NCI-H774 (cell line): ENCODE measurements around the gene RPRD1B.
"Not testable (repeated sequence)": the region's sequence is repeated elsewhere in the genome, so short reads cannot be mapped to it uniquely, and the experiment has no call there.

Experiments used
- DNase-seq: peaks from one replicate; lab custom pipeline; 2025; lab: John Stamatoyannopoulos, UW

RPRD1B gene

GRCh38 chr20:38104285-38104684 lies 70.7 kb downstream of the RPRD1B start:
- no peak for DNase-seq

GRCh38 chr20:38106461-38106860 lies 72.9 kb downstream of the RPRD1B start:
- no peak for DNase-seq

- not testable (repeated sequence) for DNase-seq
Observed at GRCh38 chr20:38107386-38107785, 73.8 kb downstream of the RPRD1B start.

- DNase-seq: not testable (repeated sequence)
Observed at GRCh38 chr20:38107916-38108315, 74.4 kb downstream of the RPRD1B start.

GRCh38 chr20:38108438-38108985 lies 75.0 kb downstream of the RPRD1B start:
- DNase-seq: no peak

- no peak for DNase-seq
Observed at GRCh38 chr20:38108986-38109541, 75.5 kb downstream of the RPRD1B start.

GRCh38 chr20:38109591-38110524 lies 76.3 kb downstream of the RPRD1B start:
- no peak for DNase-seq

- DNase-seq: no peak
Observed at GRCh38 chr20:38110525-38111178, 77.1 kb downstream of the RPRD1B start.

- DNase-seq: no peak
Observed at GRCh38 chr20:38111366-38112232, 78.1 kb downstream of the RPRD1B start.

- no peak for DNase-seq
Observed at GRCh38 chr20:38112261-38112929, 78.8 kb downstream of the RPRD1B start.

- no peak for DNase-seq
Observed at GRCh38 chr20:38112930-38113294, 79.4 kb downstream of the RPRD1B start.

- no peak for DNase-seq
Observed at GRCh38 chr20:38113401-38114325, 80.1 kb downstream of the RPRD1B start.

GRCh38 chr20:38114353-38114791 lies 80.8 kb downstream of the RPRD1B start:
- DNase-seq: no peak

GRCh38 chr20:38115205-38115604 lies 81.7 kb downstream of the RPRD1B start:
- no peak for DNase-seq

- DNase-seq: no peak
Observed at GRCh38 chr20:38115896-38116295, 82.3 kb downstream of the RPRD1B start.

- DNase-seq: no peak
Observed at GRCh38 chr20:38116409-38117165, 83.0 kb downstream of the RPRD1B start.

GRCh38 chr20:38117205-38117604 lies 83.7 kb downstream of the RPRD1B start:
- no peak for DNase-seq

GRCh38 chr20:38117635-38118034 lies 84.1 kb downstream of the RPRD1B start:
- DNase-seq: no peak

GRCh38 chr20:38119446-38119845 lies 85.9 kb downstream of the RPRD1B start:
- no peak for DNase-seq
